ENCODE data around the gene TGFBR1.

The TGFBR1 gene

DNA sequence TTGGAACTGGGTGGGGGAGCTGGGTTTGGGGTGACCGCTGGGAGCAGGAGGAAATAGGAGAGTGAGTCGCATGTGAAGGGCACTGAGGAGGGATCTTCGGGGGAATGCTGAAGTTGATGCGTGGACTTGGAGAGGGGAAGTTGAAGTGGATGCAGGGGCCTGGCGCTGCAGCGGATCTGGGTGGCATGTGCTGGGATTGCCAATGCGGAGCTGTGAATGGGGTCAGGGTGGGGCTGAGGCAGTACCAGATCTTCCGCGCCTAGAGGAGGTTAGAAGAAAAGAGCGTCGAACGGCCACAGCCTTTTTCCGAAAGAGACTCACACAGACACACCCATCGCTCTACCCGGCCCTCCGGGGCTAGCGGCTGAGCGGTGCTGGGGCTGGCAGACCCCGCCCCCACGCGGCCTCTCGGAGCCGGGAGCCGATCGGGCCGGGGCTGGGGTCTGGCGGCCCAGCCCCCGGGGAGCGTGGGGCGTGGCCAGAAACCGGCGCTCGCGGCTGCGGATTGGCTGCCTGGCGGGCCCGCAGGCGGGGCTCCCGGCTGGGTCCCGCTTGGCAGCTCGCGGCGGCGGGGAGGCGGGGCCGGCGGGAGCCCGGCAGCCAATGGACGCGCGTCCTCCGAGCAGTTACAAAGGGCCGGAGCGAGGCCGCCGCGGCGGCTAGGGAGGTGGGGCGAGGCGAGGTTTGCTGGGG, at the start of gene TGFBR1:
Gene TGFBR1 (plus strand): TSS at position 655 of the 693 bp plus-strand sequence. CDS start 93 bp downstream, outside the sequence.
- DNase-seq = peak; percentile 90

DNA sequence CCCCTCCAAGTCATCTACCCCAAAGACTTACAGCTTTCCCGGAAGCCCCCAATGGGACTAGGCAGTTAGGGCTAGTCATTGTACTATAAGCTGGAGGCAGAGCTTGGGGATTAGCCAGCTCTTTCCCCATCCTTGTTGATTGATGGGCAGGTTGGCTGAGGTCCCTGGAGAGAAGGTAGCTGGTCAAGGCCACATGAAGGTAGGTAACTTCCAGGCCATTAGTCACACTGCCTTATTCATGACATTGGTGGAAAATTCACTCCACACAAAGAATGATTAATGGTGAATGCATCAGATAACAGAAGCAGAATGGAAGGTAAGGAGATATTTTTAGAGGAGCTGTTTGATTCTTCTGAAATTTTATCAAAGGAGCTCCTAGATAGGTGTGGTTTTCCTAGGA, 49.5 kb upstream of the TGFBR1 start:
- DNase-seq = no peak

GRCh38 chr9:99056186-99056585, 48.7 kb upstream of the TGFBR1 start:
- no peak for DNase-seq

DNA sequence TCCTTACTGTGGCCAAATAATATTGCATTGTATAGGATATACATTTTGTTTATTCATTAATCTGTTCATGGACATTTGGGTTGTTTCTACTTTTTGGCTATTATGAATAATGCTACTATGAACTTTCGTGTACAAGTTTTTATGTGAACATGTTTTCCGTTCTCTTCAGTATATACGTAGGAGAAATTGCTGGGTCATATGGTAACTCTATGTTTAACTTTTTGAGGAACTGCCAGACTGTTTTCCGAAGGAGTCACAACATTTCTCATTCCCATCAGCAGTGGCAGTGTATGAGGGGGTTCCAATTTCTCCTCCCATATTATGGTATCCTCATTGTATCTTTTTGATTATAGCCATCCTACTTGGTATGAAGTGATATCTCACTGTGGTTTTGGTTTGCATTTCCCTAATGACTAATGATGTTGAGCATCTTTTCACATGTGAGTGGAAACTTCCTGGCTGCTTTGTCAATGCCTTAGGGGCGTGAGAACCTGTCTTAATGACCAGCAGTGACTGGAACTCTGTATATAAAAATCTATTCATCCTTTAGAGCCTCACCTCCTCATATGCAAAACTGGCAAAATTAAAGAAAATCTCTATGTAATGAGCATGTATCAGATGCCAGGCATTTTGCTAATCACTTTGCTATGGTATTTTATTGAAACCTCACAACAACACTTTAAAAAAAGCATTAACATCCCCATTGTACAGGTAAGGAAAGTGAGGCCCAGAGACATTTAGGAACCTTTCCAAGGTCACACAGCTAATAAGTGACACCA, 47.8 kb upstream of the TGFBR1 start:
- no peak for DNase-seq

GRCh38 chr9:99057665-99058625, 47.0 kb upstream of the TGFBR1 start:
- no peak for DNase-seq

DNA sequence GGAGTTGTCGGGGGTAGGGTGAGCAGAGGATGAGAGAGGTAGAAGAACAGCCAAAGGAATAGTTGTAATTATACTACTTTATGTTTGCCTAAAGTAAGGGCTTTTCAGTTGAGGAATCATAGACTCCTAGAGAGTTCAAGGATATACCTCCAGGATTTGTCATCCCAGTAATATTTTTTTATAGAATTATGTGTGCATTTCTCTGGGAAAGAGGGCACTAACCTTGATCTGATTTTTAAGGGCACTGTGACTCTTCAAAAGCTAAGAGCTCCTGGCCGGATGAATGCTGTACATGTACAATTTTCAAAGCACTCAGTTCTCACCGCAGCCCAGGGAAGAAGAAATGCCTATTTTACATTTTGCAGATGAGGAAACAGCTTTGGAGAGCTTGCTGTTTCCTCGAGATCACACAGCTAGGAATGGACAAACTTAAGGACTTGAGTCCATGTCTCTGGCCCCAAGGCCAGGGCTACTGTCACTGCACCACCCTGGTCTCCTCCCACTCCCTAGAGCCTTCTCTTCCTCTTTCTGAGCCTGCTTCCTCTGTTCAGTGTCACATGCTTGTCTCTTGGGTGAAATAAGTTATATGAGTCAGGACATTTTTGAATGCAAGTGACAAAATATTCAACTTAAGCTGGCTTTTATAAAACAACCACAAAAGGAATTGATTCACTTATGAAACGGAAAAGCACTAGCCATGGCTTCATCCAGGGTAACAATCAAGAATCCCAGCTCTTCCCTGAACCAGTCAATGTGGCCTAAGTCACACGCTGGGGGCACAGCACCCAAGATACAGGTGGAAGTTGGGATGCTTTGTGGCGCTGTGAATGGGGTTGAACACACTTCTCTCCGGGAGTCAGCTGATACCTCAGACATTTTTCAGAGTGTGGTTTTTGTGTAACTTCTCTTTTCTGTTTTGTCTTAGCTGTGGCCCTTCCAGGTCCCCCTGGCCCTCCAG, 45.7 kb upstream of the TGFBR1 start:
- DNase-seq = no peak

GRCh38 chr9:99060621-99061020, 44.3 kb upstream of the TGFBR1 start:
- no peak for DNase-seq

- DNase-seq = no peak
Observed at GRCh38 chr9:99062549-99062948, 42.4 kb upstream of the TGFBR1 start.

- no peak for DNase-seq
Observed at GRCh38 chr9:99063522-99063921, 41.4 kb upstream of the TGFBR1 start.

- DNase-seq = no peak
Observed at GRCh38 chr9:99066571-99066970, 38.3 kb upstream of the TGFBR1 start.

DNA sequence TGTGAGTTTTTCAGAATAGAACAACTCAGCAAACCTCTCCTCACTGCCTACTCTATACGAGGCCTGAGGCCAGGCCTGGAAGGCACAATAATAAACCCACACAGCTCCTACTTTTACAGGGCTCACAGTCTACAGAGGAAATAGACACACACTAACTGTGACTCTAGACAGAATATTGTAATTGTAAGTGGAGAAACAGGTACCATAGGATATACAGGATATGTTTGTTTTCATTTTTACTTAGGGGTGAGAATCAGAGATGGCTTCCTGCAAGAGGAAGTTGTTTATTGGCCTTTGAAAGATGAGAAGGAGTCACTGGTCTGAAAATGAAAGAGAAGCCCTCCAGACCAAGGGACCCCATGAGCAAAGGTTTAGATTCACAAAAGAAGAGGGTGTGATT, 35.8 kb upstream of the TGFBR1 start:
- no peak for DNase-seq

DNA sequence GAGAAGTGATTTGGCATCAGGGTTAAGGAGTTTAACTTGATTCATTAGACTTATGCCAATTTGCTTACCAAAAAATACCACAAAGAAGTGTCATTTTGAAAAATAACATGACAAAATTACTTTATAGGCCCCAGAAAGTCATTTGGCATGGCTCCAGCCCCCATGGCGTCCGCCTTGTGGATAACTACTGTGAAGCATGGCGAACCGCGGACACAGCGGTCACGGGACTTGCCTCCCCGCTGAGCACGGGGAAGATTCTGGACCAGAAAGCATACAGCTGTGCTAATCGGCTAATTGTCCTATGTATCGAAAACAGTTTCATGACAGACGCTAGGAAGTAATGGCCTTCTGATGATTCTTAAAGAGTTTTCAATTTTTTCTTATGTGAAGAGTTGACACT, 35.4 kb upstream of the TGFBR1 start:
- no peak for DNase-seq

- DNase-seq = no peak
Observed at GRCh38 chr9:99070681-99071080, 34.2 kb upstream of the TGFBR1 start.

GRCh38 chr9:99071313-99072039, 33.4 kb upstream of the TGFBR1 start:
- no peak for DNase-seq

DNA sequence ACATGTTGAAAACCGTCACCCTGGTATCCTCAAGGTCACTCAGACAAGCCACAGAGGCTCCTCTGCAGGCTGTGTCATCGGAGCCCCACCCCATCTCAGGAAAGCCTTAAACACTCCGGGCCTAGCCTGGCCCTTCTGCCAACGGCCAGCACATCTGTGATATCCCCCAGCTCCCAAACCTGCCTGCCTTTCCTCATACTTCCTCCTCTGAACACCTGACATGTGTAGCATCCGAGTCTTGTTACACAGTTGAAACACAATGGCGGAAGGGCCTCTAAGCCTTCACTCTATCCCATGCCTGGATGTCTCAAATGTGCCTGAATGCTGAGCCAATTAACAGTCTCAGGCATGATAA, 32.9 kb upstream of the TGFBR1 start:
- no peak for DNase-seq

DNA sequence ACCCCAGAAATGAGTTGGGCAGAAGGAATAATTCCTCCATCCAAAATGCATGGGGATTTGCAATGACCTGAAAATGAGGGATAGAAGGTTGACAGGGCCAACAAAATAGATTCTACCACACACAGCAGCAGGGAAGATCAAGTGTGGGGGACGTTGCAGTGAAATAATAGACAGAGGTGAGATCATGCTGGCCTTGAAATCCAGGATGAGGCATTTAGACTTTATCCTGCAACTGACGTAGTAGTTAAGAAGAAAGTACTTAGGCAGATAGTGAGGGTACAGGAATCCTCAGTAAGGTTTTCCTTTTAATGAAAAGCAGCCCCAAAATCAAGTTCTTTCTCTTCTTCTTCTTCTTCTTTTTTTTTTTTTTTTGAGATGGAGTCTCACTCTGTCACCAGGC, 31.6 kb upstream of the TGFBR1 start:
- DNase-seq = no peak

GRCh38 chr9:99073985-99074901, 30.7 kb upstream of the TGFBR1 start:
- peak; percentile 6 for DNase-seq

DNA sequence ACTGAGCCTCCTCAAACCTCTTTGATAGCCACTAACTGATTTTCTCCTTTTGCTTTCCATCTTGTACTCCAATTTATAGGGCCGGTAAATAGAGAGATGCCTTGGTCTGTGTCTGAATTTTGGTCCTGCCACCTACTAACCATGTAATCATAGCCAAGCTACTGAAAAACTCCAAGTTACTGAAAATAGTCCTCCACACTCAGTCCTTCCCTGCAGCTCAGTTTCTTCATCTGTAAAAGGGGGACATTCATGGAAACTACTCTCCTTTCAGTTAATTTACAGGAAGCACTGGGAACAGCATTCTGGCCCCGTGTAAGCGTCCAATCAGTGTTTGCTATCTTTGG, 30.0 kb upstream of the TGFBR1 start:
- DNase-seq = no peak

GRCh38 chr9:99075246-99075912, 29.5 kb upstream of the TGFBR1 start:
- no peak for DNase-seq

DNA sequence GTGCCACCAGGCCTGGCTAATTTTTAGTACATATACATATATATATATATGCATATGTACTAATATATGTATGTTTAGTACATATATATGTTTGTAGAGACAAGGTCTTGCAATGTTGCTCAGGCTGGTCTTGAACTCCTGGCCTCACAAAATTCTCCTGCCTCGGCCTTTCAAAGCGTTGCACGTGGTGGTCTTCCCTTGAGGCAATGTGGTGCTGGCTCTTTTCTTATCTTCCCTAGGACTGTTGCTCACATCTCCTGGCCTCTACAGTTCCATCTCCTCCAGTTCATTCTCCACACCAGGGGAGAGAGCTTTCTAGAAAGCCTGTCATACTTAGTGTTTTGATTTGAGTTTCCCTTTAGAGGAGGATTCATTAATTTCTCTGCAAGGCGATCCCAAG, 28.9 kb upstream of the TGFBR1 start:
- DNase-seq = no peak
